NCI-H748 (cell line): Measurements from ENCODE around the gene CCDC107.

ENCODE experiments used
- DNase-seq: peaks from one replicate; lab custom pipeline; 2025; ENCODE audit not compliant: unreplicated experiment; lab: John Stamatoyannopoulos, UW

CCDC107 gene

GRCh38 chr9:35682051-35682450 lies 24.0 kb downstream of the CCDC107 start:
- no peak for DNase-seq

- no peak for DNase-seq
Measured at GRCh38 chr9:35682520-35683315, 24.6 kb downstream of the CCDC107 start.

GRCh38 chr9:35683323-35683722 lies 25.2 kb downstream of the CCDC107 start:
- no peak for DNase-seq

- no peak for DNase-seq
Measured at GRCh38 chr9:35684921-35685320, 26.8 kb downstream of the CCDC107 start.

GRCh38 chr9:35685506-35685905 lies 27.4 kb downstream of the CCDC107 start:
- DNase-seq = no peak

- DNase-seq = no peak
Measured at GRCh38 chr9:35686222-35687203, 28.4 kb downstream of the CCDC107 start.

GRCh38 chr9:35687306-35687705 lies 29.2 kb downstream of the CCDC107 start:
- DNase-seq = no peak

- no peak for DNase-seq
Measured at GRCh38 chr9:35687972-35688557, 30.0 kb downstream of the CCDC107 start.

- DNase-seq = no peak
Measured at GRCh38 chr9:35688558-35689541, 30.8 kb downstream of the CCDC107 start.

- no peak for DNase-seq
Measured at GRCh38 chr9:35689542-35690293, 31.6 kb downstream of the CCDC107 start, which contains the start of gene TPM2. Gene TPM2, minus strand, starts transcription at chr9:35689925. Its CDS starts 108 bp downstream, at chr9:35689817.

- no peak for DNase-seq
Measured at GRCh38 chr9:35690294-35690613, 32.2 kb downstream of the CCDC107 start.

- DNase-seq = peak; percentile 51
Measured at GRCh38 chr9:35690614-35691333, 32.7 kb downstream of the CCDC107 start.

- no peak for DNase-seq
Measured at GRCh38 chr9:35691334-35691650, 33.2 kb downstream of the CCDC107 start.

GRCh38 chr9:35691757-35692301 lies 33.7 kb downstream of the CCDC107 start:
- DNase-seq = no peak

- DNase-seq = no peak
Measured at GRCh38 chr9:35695943-35696401, 37.9 kb downstream of the CCDC107 start.

- DNase-seq = peak; percentile 48
Measured at GRCh38 chr9:35696520-35697215, 38.6 kb downstream of the CCDC107 start.

- no peak for DNase-seq
Measured at GRCh38 chr9:35697486-35697885, 39.4 kb downstream of the CCDC107 start.

GRCh38 chr9:35698231-35698630 lies 40.1 kb downstream of the CCDC107 start:
- DNase-seq = no peak
